ENCODE results near the gene LRP2. TPM values are rescaled to one million over a fixed set of nuclear protein-coding genes. Genes with fewer than 3 reads are reported as not detected.

LRP2 gene
- total RNA-seq, 4 donors from 2014 or later: not detected

- no peaks in the 10 kb centered on the region for H3K27me3 ChIP-seq
- H3K36me3 ChIP-seq: no peaks in the 10 kb centered on the region
- no peak overlapping the region for H3K4me3 ChIP-seq
- 70 to 75% methylated on average over 4 of the region's 4 CpGs for WGBS, 2 donors
- H3K4me1 ChIP-seq: no peaks in the 10 kb centered on the region
- DNase-seq (ENCODE audit: low spot score in 2 of 2): no peak
- H3K27ac ChIP-seq: no peak overlapping the region
- no peak for TF ChIP-seq POLR2A (IDR thresholded peaks at IDR 0.05)
- peaks cover 0 to 5% (median 0%) of the 10 kb centered on the region in 4 donors for H3K9me3 ChIP-seq
Measured at GRCh38 chr2:169119851-169120250, 242.5 kb downstream of the LRP2 start.

- H3K4me1 ChIP-seq: no peaks in the 10 kb centered on the region
- no peak overlapping the region for H3K27ac ChIP-seq
- peaks cover 0 to 5% (median 0%) of the 10 kb centered on the region in 4 donors for H3K9me3 ChIP-seq
- H3K36me3 ChIP-seq: no peaks in the 10 kb centered on the region
- H3K27me3 ChIP-seq: no peaks in the 10 kb centered on the region
- H3K4me3 ChIP-seq: no peak overlapping the region
- 60 to 63% methylated on average over 4 of the region's 4 CpGs for WGBS, 2 donors
- DNase-seq (ENCODE audit: low spot score in 2 of 2): no peak
- no peak for TF ChIP-seq POLR2A (IDR thresholded peaks at IDR 0.05)
- no peak for TF ChIP-seq CTCF (IDR thresholded peaks at IDR 0.05)
- no peak for TF ChIP-seq EP300 (IDR thresholded peaks at IDR 0.05)
Measured at GRCh38 chr2:169119123-169119760, 243.1 kb downstream of the LRP2 start.

- Histone ChIP-seq H3K4me1 (no peaks in the 10 kb centered on the region), H3K27me3 (no peaks in the 10 kb centered on the region), H3K36me3 (no peaks in the 10 kb centered on the region), H3K4me3 (no peak overlapping the region), H3K27ac (no peak overlapping the region), H3K9me3 (peaks cover 0 to 5% (median 0%) of the 10 kb centered on the region in 4 donors)
- TF ChIP-seq POLR2A (IDR thresholded peaks at IDR 0.05): no peak
- no peak for TF ChIP-seq EP300 (IDR thresholded peaks at IDR 0.05)
- no peak for TF ChIP-seq CTCF (IDR thresholded peaks at IDR 0.05)
- 75 to 84% methylated on average over 2 of the region's 2 CpGs for WGBS, 2 donors
- no peak for DNase-seq (ENCODE audit: low spot score in 2 of 2)
Measured at GRCh38 chr2:169118060-169118459, 244.3 kb downstream of the LRP2 start.

GRCh38 chr2:169116993-169117392 lies 245.3 kb downstream of the LRP2 start:
- no peak overlapping the region for H3K4me3 ChIP-seq
- TF ChIP-seq CTCF (IDR thresholded peaks at IDR 0.05) (no peak), POLR2A (IDR thresholded peaks at IDR 0.05) (no peak), EP300 (IDR thresholded peaks at IDR 0.05) (no peak)
- no peak overlapping the region for H3K27ac ChIP-seq
- no peaks in the 10 kb centered on the region for H3K36me3 ChIP-seq
- no peak for DNase-seq (ENCODE audit: low spot score in 2 of 2)
- H3K4me1 ChIP-seq: no peaks in the 10 kb centered on the region
- H3K27me3 ChIP-seq: no peaks in the 10 kb centered on the region
- peaks cover 0 to 5% (median 0%) of the 10 kb centered on the region in 4 donors for H3K9me3 ChIP-seq

GRCh38 chr2:169116327-169116726 lies 246.0 kb downstream of the LRP2 start:
- no peaks in the 10 kb centered on the region for H3K9me3 ChIP-seq
- H3K36me3 ChIP-seq: no peaks in the 10 kb centered on the region
- no peak for DNase-seq (ENCODE audit: low spot score in 2 of 2)
- no peaks in the 10 kb centered on the region for H3K27me3 ChIP-seq
- no peak overlapping the region for H3K27ac ChIP-seq
- 27 to 41% methylated on average over 2 of the region's 2 CpGs for WGBS, 2 donors
- no peak overlapping the region for H3K4me3 ChIP-seq
- TF ChIP-seq POLR2A (IDR thresholded peaks at IDR 0.05) (no peak), CTCF (IDR thresholded peaks at IDR 0.05) (no peak), EP300 (IDR thresholded peaks at IDR 0.05) (no peak)
- H3K4me1 ChIP-seq: no peaks in the 10 kb centered on the region
